NK-92 (cell line): ENCODE measurements around the gene VSIG8.

Source experiments
- DNase-seq: peaks from one replicate; lab custom pipeline; 2025; ENCODE audit not compliant: unreplicated experiment; lab: John Stamatoyannopoulos, UW

The VSIG8 gene

DNA sequence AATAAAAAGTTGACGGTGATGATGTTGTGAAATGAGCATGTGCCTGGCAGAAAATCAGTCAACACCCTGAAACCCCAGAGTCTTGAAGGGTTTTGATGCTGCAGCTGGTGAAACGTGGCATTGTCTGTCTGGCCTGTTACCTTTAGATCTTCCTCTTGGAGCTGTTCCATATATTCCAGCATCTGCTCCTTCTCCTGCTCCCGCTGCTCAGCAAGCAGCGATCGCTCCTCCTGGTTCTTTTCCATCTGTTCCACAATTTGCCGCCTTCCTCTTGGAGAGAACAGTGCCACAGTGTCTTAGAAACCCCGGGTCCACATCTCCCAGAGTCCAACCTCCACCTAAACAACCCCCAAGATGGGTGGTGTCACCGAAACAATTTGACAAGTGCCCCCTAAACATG lies 21.8 kb upstream of the VSIG8 start:
- DNase-seq: no peak

- DNase-seq: no peak
Observed at GRCh38 chr1:159883134-159883533, 20.7 kb upstream of the VSIG8 start.

DNA sequence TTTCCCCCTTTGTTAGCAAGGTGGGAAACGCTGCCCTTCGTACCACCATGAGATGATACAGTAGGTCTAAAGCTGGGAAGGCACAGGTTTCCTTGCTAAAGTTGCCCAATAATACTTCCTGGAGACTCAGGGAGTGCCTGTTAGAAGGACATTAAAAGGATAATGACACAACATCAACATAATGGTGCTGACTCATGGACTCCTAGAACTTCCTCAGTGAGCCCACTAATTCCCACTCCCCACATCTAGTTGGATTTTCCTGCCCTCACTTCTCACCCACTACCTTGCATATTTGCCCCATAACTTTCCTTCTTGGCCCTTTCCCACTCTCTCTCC lies 20.0 kb upstream of the VSIG8 start:
- no peak for DNase-seq

- DNase-seq: no peak
Observed at GRCh38 chr1:159881622-159882526, 19.4 kb upstream of the VSIG8 start.

DNA sequence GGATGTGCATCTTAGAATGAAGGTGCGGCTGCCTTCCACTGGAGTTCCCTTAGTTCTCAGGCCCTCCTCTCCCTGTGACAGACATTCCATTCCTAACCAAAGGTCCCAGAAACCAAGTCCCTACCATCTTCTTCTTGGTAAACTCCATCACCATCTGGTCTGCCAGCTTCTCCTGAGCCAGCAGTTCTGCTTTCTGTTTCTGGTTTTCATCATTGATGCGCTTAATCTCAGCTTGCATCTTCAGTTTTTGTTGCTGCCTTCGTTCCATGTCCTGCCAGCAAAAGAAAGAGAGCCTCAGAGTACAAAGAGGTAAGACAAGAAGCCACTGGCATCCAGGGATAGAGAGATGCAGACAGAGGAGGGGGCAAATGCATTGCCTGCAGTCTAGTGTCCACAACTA lies 18.0 kb upstream of the VSIG8 start:
- DNase-seq: no peak

GRCh38 chr1:159879977-159880376 lies 17.5 kb upstream of the VSIG8 start:
- no peak for DNase-seq

GRCh38 chr1:159879136-159879535 lies 16.7 kb upstream of the VSIG8 start:
- DNase-seq: no peak

DNA sequence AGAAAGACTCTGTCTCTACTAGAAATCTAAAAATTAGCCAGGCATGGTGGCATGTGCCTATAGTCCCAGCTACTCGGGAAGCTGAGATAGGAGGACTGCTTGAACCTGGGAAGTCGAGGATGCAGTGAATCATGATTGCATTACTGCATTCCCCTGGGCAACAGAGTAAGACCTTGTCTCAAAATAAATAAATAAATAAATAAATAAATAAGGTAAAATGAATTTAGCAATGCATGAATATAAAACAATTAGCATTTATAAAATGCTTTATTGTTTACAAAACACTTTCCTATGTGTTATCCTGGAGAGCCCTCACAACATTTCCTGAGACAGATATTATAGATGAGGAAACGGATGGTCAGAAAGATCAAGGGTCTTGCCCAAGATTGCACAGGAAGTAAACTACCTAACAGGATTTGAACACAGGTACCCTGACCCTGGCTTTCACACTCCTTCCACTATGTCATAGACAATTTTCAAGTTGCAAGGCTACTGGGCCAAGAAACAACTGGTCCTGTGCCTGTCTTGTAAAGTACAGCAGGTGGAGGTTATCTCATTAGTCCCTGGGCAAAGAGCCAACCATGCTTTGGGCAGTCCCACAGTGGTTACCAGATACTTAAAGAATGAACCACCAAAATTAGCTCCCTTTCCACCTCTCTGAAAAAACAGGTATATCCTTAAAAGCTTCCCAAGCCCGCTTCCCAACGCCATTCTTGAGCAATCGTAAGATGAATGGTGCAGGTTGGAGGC lies 15.4 kb upstream of the VSIG8 start:
- no peak for DNase-seq

- no peak for DNase-seq
Observed at GRCh38 chr1:159873530-159874143, 11.2 kb upstream of the VSIG8 start.

DNA sequence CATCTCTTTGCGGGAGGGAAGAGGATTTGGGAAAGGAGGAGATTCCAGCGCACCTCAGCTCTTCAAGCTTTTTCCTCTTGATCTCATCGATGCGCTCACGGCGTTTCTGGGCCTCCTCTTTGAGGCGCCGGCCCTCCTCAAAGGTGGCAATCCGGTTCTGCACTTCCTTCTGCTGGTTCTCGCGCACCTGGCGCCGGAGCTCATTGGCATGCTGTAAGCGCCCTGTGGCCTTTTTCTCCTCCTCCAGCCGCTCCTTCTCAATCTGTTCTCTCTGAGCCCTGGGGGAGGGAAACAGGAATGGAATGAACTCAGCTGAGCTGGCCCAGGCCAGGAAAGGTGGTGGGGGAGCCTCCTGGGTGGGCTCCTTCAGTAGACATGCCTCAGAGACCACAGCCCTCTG lies 10.4 kb upstream of the VSIG8 start:
- no peak for DNase-seq

GRCh38 chr1:159870704-159871103 lies 8.2 kb upstream of the VSIG8 start:
- no peak for DNase-seq

GRCh38 chr1:159869607-159870006 lies 7.2 kb upstream of the VSIG8 start:
- DNase-seq: no peak

DNA sequence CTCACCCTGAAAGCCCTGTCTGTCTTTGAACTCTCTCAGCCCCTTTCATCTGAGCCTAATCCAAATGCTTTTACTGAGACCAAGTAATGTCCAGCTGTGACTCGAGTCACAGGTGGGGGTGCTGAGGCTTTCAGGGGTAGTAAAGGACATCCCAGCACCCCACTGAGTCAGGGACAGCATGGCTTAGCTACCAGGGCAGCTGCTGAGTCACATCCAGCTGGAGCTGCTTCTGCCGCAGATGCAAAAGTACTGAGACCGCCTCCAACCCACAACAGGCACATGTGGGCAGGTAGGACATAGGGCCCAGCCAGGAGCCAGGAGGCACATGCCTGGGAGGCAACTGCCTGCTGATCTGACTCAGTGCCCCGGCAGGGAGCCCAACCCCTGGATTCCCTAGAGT lies 6.7 kb upstream of the VSIG8 start:
- no peak for DNase-seq

- no peak for DNase-seq
Observed at GRCh38 chr1:159868766-159869165, 6.3 kb upstream of the VSIG8 start.

- no peak for DNase-seq
Observed at GRCh38 chr1:159867664-159868026, 5.2 kb upstream of the VSIG8 start.

DNA sequence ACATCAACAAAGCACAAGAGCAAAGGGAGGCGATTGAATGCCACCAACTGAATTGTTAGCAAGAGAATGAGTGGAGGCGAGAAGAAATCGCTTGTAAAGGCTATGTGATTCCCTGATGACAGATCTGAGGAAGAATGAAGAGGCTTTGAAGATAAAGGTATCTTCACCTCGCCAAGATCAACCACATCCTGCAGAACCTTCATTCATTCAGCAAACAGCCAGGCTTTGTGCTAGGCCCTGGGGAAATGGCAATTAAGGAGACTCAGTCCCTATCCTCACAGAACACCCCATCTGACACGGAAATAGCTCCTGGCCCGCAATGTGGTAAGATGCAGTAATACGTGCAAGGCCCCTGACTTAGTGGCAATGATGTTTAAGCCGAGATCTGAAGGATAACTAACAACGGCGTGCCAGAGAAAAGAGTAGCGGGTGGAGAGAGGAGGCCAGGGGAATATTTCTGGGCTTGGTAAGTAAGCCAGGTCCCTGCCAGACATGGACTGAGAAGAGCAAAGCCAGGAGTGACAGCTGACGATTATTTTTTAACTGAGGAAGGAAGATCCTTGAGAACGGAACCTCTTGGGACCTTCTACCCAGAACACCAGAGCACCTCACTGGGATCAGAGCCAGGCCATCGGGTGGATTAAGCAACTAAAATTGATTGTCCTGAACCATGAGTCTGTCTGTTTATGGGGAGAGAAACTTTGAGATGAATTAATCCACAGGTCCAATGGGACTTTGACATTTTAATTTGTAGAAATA lies 4.6 kb upstream of the VSIG8 start:
- DNase-seq: no peak

GRCh38 chr1:159866066-159866465 lies 3.6 kb upstream of the VSIG8 start:
- no peak for DNase-seq

- DNase-seq: no peak
Observed at GRCh38 chr1:159864262-159864661, 1.8 kb upstream of the VSIG8 start.

GRCh38 chr1:159862031-159862430 lies 426 bp downstream of the VSIG8 start:
- DNase-seq: no peak

- no peak for DNase-seq
Observed at GRCh38 chr1:159861218-159861617, 1.2 kb downstream of the VSIG8 start.

GRCh38 chr1:159860456-159860855 lies 2.0 kb downstream of the VSIG8 start:
- DNase-seq: no peak
